ENCODE results near the gene CPAMD8. TPM values are rescaled to one million over a fixed set of nuclear protein-coding genes. Genes with fewer than 3 reads are reported as not detected.

CPAMD8 gene
- total and polyA plus RNA-seq, 10 of the 15 experiments (the other 5 are each of a cell fraction or from before 2014, with no cell fraction given) = 0.12 to 0.97 (median 0.25) TPM; not detected in 3

DNA sequence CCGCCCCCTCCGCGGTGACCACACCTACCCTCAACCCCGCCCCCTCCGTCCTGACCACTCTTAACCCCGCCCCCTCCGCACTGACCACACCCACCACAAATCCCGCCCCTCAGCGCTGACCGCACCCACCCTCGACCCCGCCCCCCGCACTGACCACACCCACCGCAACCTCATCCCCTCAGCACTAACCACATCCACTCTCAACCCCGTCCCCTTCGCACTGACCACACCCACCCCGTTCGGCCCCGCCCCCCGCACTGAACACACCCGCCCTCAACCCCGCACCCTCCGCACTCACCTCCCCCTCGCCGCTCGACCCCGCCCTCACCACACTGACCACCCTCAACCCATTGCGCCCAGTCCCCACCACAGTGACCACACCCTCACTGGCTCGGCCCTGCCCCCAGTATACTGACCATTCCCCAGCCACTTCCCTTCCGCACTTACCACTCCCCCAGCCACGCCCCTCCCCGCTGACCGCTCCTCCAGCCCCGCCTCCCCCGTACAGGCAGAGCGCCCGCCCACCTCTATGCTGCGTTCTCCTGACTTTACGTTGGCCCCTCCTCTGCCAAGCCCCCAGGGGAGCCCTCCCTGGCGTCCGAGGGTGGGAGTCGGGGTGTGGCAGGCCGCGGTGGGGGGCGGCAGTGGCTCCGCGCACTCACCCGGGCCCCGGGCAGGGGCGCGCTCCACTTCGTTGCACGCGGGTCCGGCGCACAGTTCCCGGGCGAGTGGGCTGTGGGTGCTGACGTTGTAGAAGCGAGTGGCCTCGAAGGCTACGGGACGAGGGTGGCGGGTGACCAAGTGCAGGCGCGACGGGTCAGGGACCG, 129.4 kb downstream of the CPAMD8 start (continued):
- TF ChIP-seq IRF5 (IDR thresholded peaks at IDR 0.05; ENCODE audit: borderline replicate concordance) = peak; percentile 32; the same call in 1 of the 2 replicates
- TF ChIP-seq, protein P1, sequence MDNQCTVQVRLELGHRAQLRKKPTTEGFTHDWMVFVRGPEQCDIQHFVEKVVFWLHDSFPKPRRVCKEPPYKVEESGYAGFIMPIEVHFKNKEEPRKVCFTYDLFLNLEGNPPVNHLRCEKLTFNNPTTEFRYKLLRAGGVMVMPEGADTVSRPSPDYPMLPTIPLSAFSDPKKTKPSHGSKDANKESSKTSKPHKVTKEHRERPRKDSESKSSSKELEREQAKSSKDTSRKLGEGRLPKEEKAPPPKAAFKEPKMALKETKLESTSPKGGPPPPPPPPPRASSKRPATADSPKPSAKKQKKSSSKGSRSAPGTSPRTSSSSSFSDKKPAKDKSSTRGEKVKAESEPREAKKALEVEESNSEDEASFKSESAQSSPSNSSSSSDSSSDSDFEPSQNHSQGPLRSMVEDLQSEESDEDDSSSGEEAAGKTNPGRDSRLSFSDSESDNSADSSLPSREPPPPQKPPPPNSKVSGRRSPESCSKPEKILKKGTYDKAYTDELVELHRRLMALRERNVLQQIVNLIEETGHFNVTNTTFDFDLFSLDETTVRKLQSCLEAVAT (IDR thresholded peaks at IDR 0.05) = peak; percentile 88; the same call in 1 of the 2 replicates
- no peak for TF ChIP-seq JUNB (IDR thresholded peaks at IDR 0.05)
- TF ChIP-seq PML (IDR thresholded peaks at IDR 0.05; ENCODE audit: low read length) = no peak
- TF ChIP-seq ATF7 (IDR thresholded peaks at IDR 0.05; ENCODE audit: low read depth) = no peak
- TF ChIP-seq SIN3A (IDR thresholded peaks at IDR 0.05; ENCODE audit: low read depth, low read length) = no peak
- no peak for TF ChIP-seq ZZZ3 (IDR thresholded peaks at IDR 0.05; ENCODE audit: control insufficient read depth, insufficient read length, low read depth)
- TF ChIP-seq STAT1 (conservative IDR thresholded peaks at IDR 0.05) = no peak
- no peak for TF ChIP-seq IRF3 (IDR thresholded peaks at IDR 0.05)
- TF ChIP-seq YBX1 (IDR thresholded peaks at IDR 0.05) = no peak
- TF ChIP-seq, protein P2, sequence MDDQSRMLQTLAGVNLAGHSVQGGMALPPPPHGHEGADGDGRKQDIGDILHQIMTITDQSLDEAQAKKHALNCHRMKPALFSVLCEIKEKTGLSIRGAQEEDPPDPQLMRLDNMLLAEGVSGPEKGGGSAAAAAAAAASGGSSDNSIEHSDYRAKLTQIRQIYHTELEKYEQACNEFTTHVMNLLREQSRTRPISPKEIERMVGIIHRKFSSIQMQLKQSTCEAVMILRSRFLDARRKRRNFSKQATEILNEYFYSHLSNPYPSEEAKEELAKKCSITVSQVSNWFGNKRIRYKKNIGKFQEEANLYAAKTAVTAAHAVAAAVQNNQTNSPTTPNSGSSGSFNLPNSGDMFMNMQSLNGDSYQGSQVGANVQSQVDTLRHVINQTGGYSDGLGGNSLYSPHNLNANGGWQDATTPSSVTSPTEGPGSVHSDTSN (IDR thresholded peaks at IDR 0.05; ENCODE audit: insufficient replicate concordance, low read depth, low read length) = no peak
- 0 out of 2 replicates have a peak, but pooled peaks have one; percentile 21 for TF ChIP-seq ZNF207 (IDR thresholded peaks at IDR 0.05; ENCODE audit: borderline replicate concordance)
- TF ChIP-seq, protein P3, sequence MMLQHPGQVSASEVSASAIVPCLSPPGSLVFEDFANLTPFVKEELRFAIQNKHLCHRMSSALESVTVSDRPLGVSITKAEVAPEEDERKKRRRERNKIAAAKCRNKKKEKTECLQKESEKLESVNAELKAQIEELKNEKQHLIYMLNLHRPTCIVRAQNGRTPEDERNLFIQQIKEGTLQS (IDR thresholded peaks at IDR 0.05; ENCODE audit: borderline replicate concordance, extremely low read depth, low read depth, low read length) = no peak
- TF ChIP-seq YY1 (IDR thresholded peaks at IDR 0.05; ENCODE audit: low read depth, low read length) = no peak
- TF ChIP-seq, protein P4, sequence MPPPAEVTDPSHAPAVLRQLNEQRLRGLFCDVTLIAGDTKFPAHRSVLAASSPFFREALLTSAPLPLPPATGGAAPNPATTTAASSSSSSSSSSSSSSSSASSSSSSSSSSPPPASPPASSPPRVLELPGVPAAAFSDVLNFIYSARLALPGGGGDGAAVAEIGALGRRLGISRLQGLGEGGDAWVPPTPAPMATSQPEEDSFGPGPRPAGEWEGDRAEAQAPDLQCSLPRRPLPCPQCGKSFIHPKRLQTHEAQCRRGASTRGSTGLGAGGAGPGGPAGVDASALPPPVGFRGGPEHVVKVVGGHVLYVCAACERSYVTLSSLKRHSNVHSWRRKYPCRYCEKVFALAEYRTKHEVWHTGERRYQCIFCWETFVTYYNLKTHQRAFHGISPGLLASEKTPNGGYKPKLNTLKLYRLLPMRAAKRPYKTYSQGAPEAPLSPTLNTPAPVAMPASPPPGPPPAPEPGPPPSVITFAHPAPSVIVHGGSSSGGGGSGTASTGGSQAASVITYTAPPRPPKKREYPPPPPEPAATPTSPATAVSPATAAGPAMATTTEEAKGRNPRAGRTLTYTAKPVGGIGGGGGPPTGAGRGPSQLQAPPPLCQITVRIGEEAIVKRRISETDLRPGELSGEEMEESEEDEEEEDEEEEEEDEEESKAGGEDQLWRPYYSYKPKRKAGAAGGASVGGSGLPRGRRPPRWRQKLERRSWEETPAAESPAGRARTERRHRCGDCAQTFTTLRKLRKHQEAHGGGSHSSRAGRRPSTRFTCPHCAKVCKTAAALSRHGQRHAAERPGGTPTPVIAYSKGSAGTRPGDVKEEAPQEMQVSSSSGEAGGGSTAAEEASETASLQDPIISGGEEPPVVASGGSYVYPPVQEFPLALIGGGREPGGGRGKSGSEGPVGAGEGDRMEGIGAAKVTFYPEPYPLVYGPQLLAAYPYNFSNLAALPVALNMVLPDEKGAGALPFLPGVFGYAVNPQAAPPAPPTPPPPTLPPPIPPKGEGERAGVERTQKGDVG (CRISPR knock-in tag; IDR thresholded peaks at IDR 0.05) = no peak
- TF ChIP-seq POU2F2 (IDR thresholded peaks at IDR 0.05; ENCODE audit: borderline replicate concordance, low read depth, low read length) = 0 out of 3 replicates have a peak, but pooled peaks have one; percentile 14
- TF ChIP-seq NRF1 (conservative IDR thresholded peaks at IDR 0.05; ENCODE audit: low read depth, low read length) = no peak
- no peak for TF ChIP-seq TBL1XR1 (IDR thresholded peaks at IDR 0.05; ENCODE audit: low read depth, low read length)
- TF ChIP-seq HCFC1 (IDR thresholded peaks at IDR 0.05; ENCODE audit: low read length) = no peak
- no peak for TF ChIP-seq CREM (IDR thresholded peaks at IDR 0.05; ENCODE audit: low read depth)

Data from GM12878 (cell line).